ENCODE data around the gene TRIM15.

The TRIM15 gene

DNA sequence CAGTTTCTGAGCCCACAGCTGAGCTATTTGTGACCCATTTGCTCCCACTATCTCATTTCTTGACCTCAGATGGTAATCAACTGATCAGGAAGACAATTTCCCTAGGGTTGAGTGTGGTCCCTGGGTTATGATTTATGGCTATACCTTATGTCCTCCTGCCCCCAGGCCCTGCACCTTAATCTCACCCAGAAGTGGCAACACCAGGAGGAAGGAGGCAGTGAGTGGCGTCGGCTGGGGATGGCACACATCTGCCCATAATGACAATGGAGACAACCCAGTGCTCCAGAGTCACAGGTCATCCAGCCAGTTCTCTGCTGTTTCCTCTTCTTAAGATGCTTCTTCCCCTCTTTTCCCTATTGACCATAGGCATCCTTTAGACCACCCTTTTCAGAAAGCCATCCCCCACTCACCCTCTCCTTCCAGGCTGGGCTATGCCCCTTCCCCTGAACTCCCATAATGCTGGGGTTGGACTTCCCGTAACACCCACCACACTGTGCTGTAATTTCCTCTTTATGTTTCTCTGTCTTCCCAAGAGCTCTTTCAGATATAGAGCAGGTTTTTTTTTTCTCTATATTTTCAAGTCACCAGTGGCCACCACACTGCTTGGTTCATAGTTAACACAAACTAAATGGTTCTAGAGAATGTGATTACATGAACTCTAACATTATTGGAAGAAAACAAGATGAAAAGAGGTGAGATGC is 10.3 kb upstream of the TRIM15 start:
- no peak overlapping the region for H3K4me3 ChIP-seq (ENCODE audit: low read length)
- TF ChIP-seq, protein P1, sequence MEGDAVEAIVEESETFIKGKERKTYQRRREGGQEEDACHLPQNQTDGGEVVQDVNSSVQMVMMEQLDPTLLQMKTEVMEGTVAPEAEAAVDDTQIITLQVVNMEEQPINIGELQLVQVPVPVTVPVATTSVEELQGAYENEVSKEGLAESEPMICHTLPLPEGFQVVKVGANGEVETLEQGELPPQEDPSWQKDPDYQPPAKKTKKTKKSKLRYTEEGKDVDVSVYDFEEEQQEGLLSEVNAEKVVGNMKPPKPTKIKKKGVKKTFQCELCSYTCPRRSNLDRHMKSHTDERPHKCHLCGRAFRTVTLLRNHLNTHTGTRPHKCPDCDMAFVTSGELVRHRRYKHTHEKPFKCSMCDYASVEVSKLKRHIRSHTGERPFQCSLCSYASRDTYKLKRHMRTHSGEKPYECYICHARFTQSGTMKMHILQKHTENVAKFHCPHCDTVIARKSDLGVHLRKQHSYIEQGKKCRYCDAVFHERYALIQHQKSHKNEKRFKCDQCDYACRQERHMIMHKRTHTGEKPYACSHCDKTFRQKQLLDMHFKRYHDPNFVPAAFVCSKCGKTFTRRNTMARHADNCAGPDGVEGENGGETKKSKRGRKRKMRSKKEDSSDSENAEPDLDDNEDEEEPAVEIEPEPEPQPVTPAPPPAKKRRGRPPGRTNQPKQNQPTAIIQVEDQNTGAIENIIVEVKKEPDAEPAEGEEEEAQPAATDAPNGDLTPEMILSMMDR (IDR thresholded peaks at IDR 0.05; ENCODE audit: insufficient read depth, low read depth, low read length, missing control alignments): no peak
- no peak for DNase-seq (ENCODE audit: low read depth)

DNA sequence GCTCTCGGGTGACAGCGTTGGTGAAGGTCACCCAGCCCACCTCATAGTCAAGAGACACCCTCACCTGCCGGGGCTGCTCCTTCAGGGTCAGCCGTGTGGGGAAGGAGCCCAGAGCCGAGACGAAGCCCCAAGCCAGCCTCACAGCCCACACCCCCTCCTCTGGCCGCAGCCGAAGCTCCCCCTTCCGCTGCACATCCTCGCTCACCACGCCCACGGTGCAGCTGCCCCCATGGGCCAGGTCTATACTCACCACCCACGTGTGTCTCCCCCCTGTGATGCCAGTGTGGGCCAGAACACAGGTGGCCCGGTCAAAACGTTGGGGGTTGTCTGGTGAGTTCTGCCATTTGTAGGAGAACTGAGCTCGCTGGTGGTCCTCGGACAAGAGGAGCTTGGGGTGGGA is 9.3 kb upstream of the TRIM15 start:
- TF ChIP-seq, protein P1 (IDR thresholded peaks at IDR 0.05; ENCODE audit: insufficient read depth, low read depth, low read length, missing control alignments): no peak
- no peak for DNase-seq (ENCODE audit: low read depth)
- no peak overlapping the region for H3K4me3 ChIP-seq (ENCODE audit: low read length)

- DNase-seq (ENCODE audit: low read depth): peak; percentile 77
- TF ChIP-seq, protein P1 (IDR thresholded peaks at IDR 0.05; ENCODE audit: insufficient read depth, low read depth, low read length, missing control alignments): no peak
- H3K4me3 ChIP-seq (ENCODE audit: low read length): no peak overlapping the region
Observed at GRCh38 chr6:30154709-30155519, 8.4 kb upstream of the TRIM15 start.

DNA sequence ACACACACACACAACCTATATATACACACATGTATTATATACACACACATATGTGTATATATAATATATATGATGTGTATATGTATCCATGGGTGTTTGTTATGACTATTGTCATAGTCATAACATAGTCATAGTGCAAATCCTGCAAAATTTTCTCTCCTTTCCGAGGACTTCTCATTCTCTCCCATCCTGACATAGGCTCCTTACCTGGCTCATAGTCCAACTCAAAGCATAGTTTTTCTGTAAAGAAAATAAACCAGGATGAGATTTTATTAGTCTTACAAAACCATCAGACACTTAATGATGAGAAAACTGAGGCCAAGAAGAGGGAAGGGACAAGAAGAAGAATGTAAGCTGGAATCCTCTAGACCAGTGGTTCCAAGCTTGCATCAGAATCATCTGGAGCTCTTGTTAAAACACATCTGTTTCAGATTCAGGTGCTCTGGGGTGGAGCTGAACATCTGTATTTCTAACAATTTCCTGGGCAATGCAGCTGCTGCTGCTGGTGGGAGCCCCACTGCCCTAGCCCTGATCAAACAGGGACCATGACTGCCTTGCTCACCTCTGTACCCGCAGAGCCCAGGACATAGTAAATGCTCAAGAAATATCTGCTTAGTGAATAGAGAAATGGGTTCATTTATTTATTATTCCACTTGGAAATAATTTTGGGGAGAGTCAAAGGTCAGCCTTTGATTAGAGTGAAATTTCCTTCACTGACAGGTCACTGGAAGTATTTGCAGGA is 7.7 kb upstream of the TRIM15 start:
- TF ChIP-seq, protein P1 (IDR thresholded peaks at IDR 0.05; ENCODE audit: insufficient read depth, low read depth, low read length, missing control alignments): no peak
- no peak for DNase-seq (ENCODE audit: low read depth)

DNA sequence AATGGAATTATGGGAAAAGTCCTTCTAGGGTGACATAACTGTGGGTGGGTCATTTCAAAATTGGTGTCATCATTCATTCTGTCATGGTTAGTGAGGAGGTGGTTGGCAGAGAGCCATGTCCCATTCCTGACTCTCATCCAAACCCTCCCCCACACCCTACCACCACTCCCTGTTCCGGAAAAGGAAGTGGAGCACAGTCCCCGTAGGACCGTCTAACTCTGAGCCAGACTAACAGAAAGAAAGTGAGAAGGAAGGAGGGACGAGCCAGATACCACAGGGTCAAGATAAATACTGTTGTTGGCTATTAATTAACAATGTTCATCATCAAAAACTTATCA is 7.1 kb upstream of the TRIM15 start:
- DNase-seq (ENCODE audit: low read depth): peak; percentile 79
- TF ChIP-seq, protein P1 (IDR thresholded peaks at IDR 0.05; ENCODE audit: insufficient read depth, low read depth, low read length, missing control alignments): no peak
- H3K4me3 ChIP-seq (ENCODE audit: low read length): no peak overlapping the region

More for the DNA sequence above, 7.7 kb upstream of the TRIM15 start:
- no peak overlapping the region for H3K4me3 ChIP-seq (ENCODE audit: low read length)

DNA sequence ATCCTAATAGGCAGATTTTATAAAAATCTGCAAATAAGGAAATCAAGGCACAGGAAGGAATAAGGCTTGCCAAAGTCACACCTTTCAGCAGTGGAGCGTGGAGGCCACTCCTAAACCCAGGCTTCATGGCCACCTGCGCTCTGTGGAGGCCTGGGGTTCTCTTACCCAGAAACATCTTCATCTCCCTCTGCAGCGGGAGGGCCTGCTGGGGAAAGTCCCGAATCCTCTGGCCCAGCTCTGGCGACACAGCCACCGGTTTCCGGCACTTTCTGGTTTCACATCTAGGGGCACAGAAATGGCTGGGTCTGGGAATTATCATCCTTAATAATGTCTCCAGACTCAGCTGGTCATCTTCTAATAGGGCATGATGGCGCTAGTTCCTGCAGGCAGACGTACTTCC is 6.6 kb upstream of the TRIM15 start:
- H3K4me3 ChIP-seq (ENCODE audit: low read length): no peak overlapping the region
- no peak for DNase-seq (ENCODE audit: low read depth)
- TF ChIP-seq, protein P1 (IDR thresholded peaks at IDR 0.05; ENCODE audit: insufficient read depth, low read depth, low read length, missing control alignments): no peak
